ENCODE results near the gene CXCR1. TPM values are rescaled to one million over a fixed set of nuclear protein-coding genes. Genes with fewer than 3 reads are reported as not detected.
A peak's percentile ranks its signal among the peaks of the same experiment; 100 is the strongest.

The CXCR1 gene
- total RNA-seq, 1 experiment from 2014 or later, result not detected

GRCh38 chr2:218186876-218187275 is 20.1 kb upstream of the CXCR1 start:
- Mint-ChIP-seq H3K4me1 (peaks cover 3 to 6% of the 10 kb centered on the region in 2 experiments; a peak in 3 of 4 replicates), H3K36me3 (ENCODE audit: insufficient read depth in 1 of 3, low read depth in 3 of 3) (no peaks in the 10 kb centered on the region; a peak in 1 of 7 replicates), H3K27ac (no peak overlapping the region), H3K27me3 (ENCODE audit: low read depth) (peaks cover 2% of the 10 kb centered on the region; the same call in 1 of the 2 replicates), H3K9me3 (no peaks in the 10 kb centered on the region), H3K4me3 (no peak overlapping the region)
- no peak overlapping the region for H4K5ac ChIP-seq (ENCODE audit: insufficient read length, low read depth, low read length)
- no peak overlapping the region for H2BK15ac ChIP-seq (ENCODE audit: low read depth, low read length)
- H2AFZ ChIP-seq (ENCODE audit: low read length), result peak overlapping the region; percentile 94
- H3K18ac ChIP-seq (ENCODE audit: insufficient read length, low read depth, low read length), result no peak overlapping the region
- H4K8ac ChIP-seq (replicated peaks; ENCODE audit: insufficient read length, low read depth, low read length), result no peak overlapping the region
- no peak overlapping the region for H3K4ac ChIP-seq (ENCODE audit: low read depth, low read length)
- H2BK20ac ChIP-seq (ENCODE audit: low read depth, low read length, poor library complexity, severe bottlenecking), result no peak overlapping the region
- WGBS (ENCODE audit: extremely low coverage, insufficient read length, low lambda C conversion rate), result no CpG with 5 or more reads among the region's 1 CpG
- no peak overlapping the region for H3K23ac ChIP-seq (ENCODE audit: insufficient read length, low read depth, low read length)
- H2BK5ac ChIP-seq (ENCODE audit: insufficient read length, low read length), result no peak overlapping the region
- no peak for DNase-seq
- H3K4me1 ChIP-seq (ENCODE audit: insufficient read depth, low read length), result peaks cover 3% of the 10 kb centered on the region; the same call in 1 of the 2 replicates
- H4K20me1 ChIP-seq (ENCODE audit: control insufficient read depth, insufficient read depth, insufficient read length), result no peaks in the 10 kb centered on the region
- H3T11ph ChIP-seq (ENCODE audit: low read length), result no peak overlapping the region
- no peaks in the 10 kb centered on the region for H3K9me3 ChIP-seq (ENCODE audit: control insufficient read depth, low read depth, low read length)
- no peaks in the 10 kb centered on the region for H3K79me2 ChIP-seq (ENCODE audit: insufficient read depth, low read length)
- no peak overlapping the region for H4K91ac ChIP-seq (ENCODE audit: insufficient read length, low read depth, low read length)
- no peak overlapping the region for H3K14ac ChIP-seq (ENCODE audit: insufficient read depth, low read length)
- no peak overlapping the region for H2BK120ac ChIP-seq (ENCODE audit: low read depth, low read length, poor library complexity, severe bottlenecking)
- H3K79me1 ChIP-seq (ENCODE audit: insufficient read depth, low read depth, low read length, poor library complexity, severe bottlenecking), result no peaks in the 10 kb centered on the region
- H3K27me3 ChIP-seq (ENCODE audit: insufficient read depth, low read length), result no peaks in the 10 kb centered on the region
- H3K56ac ChIP-seq (ENCODE audit: insufficient read length, low read depth, low read length), result no peak overlapping the region
- no peaks in the 10 kb centered on the region for H3K23me2 ChIP-seq (ENCODE audit: insufficient read length, low read depth, low read length, poor library complexity, severe bottlenecking)
- H2AK5ac ChIP-seq (ENCODE audit: insufficient read length, low read length), result no peak overlapping the region
- no peak for TF ChIP-seq CTCF (conservative IDR thresholded peaks at IDR 0.05)
- H3K9ac ChIP-seq (ENCODE audit: extremely low read depth, insufficient read length, low read length), result no peak overlapping the region
- no peak overlapping the region for H3K27ac ChIP-seq (ENCODE audit: insufficient read length, low read depth, low read length)
- H3K4me2 ChIP-seq (ENCODE audit: insufficient read depth, insufficient read length, low read length), result no peak overlapping the region
- H2BK12ac ChIP-seq (ENCODE audit: insufficient read length, low read depth, low read length), result no peak overlapping the region

All from H9 (cell line).